Activated naive CD4-positive, alpha-beta T cell (primary cell): ENCODE measurements around the gene TMEM114.

Source experiments
- DNase-seq, 4 experiments: peaks; one replicate each; lab custom pipeline; 2025; lab: John Stamatoyannopoulos, UW

TMEM114 gene

GRCh38 chr16:8611886-8612600, 21.7 kb upstream of the TMEM114 start:
- DNase-seq: no peak

- no peak for DNase-seq
These were observed 20.8 kb upstream of the TMEM114 start for GRCh38 chr16:8611122-8611521.

GRCh38 chr16:8607214-8607613, 16.9 kb upstream of the TMEM114 start:
- DNase-seq: no peak

- DNase-seq: no peak
These were observed 15.2 kb upstream of the TMEM114 start for GRCh38 chr16:8605554-8605953.

GRCh38 chr16:8600144-8600775, 9.9 kb upstream of the TMEM114 start:
- DNase-seq: no peak

GRCh38 chr16:8596581-8596980, 6.3 kb upstream of the TMEM114 start:
- no peak for DNase-seq

GRCh38 chr16:8595783-8596182, 5.5 kb upstream of the TMEM114 start:
- no peak for DNase-seq

GRCh38 chr16:8594149-8594666, 3.9 kb upstream of the TMEM114 start:
- DNase-seq: no peak

- DNase-seq: no peak
These were observed 1.1 kb upstream of the TMEM114 start for GRCh38 chr16:8591451-8591850.

- DNase-seq: no peak
These were observed 500 bp upstream of the TMEM114 start for GRCh38 chr16:8590811-8591210.

GRCh38 chr16:8589057-8589899, 1.0 kb downstream of the TMEM114 start:
- no peak for DNase-seq

- no peak for DNase-seq
These were observed 1.6 kb downstream of the TMEM114 start for GRCh38 chr16:8588682-8589056.

GRCh38 chr16:8587065-8587464, 3.2 kb downstream of the TMEM114 start:
- DNase-seq: no peak

GRCh38 chr16:8585857-8586256, 4.5 kb downstream of the TMEM114 start:
- no peak for DNase-seq

GRCh38 chr16:8585041-8585440, 5.3 kb downstream of the TMEM114 start:
- no peak for DNase-seq

- no peak for DNase-seq
These were observed 6.6 kb downstream of the TMEM114 start for GRCh38 chr16:8583732-8584131.

- DNase-seq: no peak
These were observed 7.1 kb downstream of the TMEM114 start for GRCh38 chr16:8583199-8583598.

- DNase-seq: no peak
These were observed 8.3 kb downstream of the TMEM114 start for GRCh38 chr16:8581831-8582580.

- no peak for DNase-seq
These were observed 10.8 kb downstream of the TMEM114 start for GRCh38 chr16:8579559-8579958.

- no peak for DNase-seq
These were observed 12.5 kb downstream of the TMEM114 start for GRCh38 chr16:8577678-8578304.
